ENCODE data around the gene PSPN.
"Not testable (repeated sequence)": the region's sequence is repeated elsewhere in the genome, so short reads cannot be mapped to it uniquely, and the experiment has no call there.

Gene PSPN

GRCh38 chr19:6402837-6403608, 27.3 kb upstream of the PSPN start:
- DNase-seq (ENCODE audit: low read depth): no peak

- no peak for DNase-seq (ENCODE audit: low read depth)
Measured at GRCh38 chr19:6402058-6402457, 26.3 kb upstream of the PSPN start.

- DNase-seq (ENCODE audit: low read depth): not testable (repeated sequence)
Measured at GRCh38 chr19:6400062-6400944, 24.6 kb upstream of the PSPN start.

- DNase-seq (ENCODE audit: low read depth): no peak
Measured at GRCh38 chr19:6396305-6396704, 20.6 kb upstream of the PSPN start.

DNA sequence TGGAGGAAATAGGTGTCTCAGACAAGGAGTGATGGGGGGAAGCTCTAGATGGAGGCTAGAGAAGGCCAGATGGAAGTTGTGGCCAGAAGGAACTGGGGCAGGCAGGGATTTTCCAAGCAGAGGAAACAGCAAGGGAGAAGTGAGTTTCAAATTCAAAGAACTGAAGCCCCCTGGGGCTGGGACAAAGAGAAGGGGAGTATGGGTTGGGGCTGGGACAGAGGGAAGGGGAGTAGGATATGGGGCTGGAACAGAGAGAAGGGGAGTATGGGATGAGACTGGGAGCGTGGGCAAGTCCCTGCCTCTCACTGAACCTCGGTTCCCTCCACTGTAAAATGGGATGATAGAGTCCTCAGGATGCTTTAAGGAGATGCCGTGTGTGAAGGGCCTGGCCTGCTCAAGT, 19.1 kb upstream of the PSPN start:
- no peak for DNase-seq (ENCODE audit: low read depth)

DNA sequence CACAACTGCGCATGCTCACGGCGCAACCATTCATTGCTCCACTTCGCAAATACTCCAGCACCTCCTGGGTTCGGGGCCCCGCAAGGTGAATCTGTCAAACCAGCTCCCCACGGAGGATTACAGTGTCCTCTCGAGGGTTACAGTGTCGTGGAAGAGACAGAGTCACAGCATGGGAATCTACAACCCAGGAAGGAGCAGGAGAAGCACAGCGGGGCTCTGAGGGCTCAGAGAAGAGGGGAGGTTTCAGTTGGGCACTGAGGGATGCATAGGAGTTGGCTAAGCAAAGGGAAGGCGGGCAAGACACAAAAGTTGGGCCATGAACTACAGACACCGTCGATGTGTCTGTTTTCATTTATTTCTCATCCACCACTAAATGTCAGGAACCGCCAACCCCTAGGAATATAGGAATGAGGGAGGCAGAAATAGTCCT, 18.3 kb upstream of the PSPN start:
- DNase-seq (ENCODE audit: low read depth): no peak

- peak; percentile 83 for DNase-seq (ENCODE audit: low read depth)
Measured at GRCh38 chr19:6393074-6393982, 17.6 kb upstream of the PSPN start, which contains the start of gene GTF2F1. TSS of gene GTF2F1 (minus strand) at chr19:6393164. CDS start at chr19:6392995, 169 bp downstream.

DNA sequence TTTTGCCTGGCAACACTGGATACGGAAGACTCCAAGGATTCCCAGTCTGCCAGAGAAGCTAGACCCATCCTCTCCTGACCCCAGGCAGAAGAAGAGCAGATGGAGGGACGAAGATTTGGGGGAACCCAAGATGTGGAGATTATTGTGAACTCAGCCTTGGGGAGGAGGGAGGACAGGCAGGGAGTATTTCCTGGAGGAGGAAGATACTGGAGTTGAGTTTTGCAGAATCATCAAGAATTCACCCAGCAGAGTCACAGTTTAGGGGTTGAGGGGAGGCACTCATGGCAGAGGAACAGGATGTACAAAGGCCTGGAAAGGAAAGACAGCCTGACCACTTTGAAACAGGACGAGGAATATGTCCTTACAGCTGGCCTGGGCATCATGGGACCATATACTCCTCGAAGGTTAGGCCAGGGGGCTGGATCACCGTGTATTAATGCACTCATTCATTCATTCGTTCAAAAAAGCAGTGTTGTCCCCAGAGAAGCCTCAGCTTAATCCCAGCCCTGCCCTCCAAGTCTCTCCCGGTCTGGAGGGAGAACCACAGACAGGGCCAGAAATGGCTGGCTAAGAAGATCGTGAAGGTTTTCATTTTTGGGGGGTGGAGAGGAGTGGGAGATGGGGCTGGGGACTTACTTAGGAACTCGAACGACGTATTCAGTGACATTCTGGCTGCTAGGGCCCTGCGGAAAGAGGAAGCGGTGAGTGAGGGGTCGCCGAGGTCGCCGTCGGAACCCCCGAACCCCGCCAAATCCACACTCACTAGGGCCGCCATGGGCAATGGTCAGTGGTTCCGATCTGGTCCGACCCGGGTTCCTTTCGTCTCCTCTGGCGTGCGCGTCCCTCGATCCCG, 16.7 kb upstream of the PSPN start:
- DNase-seq (ENCODE audit: low read depth): no peak

DNA sequence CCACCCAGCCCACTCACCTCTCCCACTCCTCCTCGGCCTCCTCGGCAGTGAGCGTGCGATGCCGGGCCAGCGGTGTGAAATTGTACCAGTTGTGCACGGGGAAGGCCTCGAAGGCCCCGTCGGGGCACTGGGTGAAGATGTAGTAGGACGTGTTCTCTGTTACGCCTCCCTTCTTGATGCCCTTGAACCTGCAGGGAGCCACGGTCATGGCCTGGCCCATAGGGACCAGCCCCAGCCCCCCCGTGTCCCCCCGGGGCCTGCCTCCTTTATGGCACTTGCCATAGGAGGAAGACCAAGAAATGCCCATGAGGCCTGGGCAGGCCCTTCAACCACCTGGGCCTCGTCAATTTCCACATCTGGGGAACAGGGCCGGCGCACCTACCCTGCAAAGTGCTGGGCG, 11.6 kb upstream of the PSPN start:
- no peak for DNase-seq (ENCODE audit: low read depth)

DNA sequence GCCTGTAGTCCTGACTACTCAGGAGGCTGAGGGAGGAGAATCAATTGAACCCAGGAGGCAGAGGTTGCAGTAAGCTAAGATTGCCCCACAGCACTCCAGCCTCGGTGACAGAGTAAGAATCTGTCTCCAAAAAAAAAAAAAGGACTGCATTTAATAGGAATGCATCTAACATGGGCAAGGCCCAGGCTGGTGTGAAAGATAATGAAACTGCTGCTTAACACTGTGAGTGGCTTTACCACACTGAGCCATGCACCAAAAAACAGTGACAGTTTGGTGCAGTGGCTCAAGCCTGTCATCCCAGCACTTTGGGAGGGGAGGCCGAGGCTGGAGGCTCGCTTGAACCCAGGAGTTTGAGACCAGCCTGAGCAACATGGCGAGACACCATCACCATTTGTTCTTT, 8.6 kb upstream of the PSPN start:
- DNase-seq (ENCODE audit: low read depth): no peak

DNA sequence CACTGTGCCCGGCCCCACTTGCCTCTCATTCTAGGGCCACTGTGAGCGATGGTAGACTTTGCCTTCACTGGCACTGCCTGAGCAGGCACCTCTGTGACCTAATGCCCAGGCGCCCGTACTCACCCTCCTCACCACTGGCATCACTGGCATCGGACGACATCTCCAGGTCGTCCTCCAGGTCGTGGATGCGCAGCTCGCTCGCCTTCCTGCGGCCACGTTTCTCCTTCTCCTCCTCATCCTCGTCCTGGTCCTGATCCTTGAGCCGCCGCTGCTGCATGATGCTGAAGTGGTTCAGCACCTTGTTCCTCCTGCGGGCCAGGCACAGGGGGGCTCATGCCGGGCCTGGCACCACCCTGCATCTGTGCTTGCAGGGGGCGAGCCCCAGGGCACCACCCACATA, 7.5 kb upstream of the PSPN start:
- DNase-seq (ENCODE audit: low read depth): no peak

- no peak for DNase-seq (ENCODE audit: low read depth)
Measured at GRCh38 chr19:6381030-6381750, 5.5 kb upstream of the PSPN start.

GRCh38 chr19:6379744-6380143, 4.0 kb upstream of the PSPN start:
- DNase-seq (ENCODE audit: low read depth): no peak

GRCh38 chr19:6378486-6378885, 2.8 kb upstream of the PSPN start:
- DNase-seq (ENCODE audit: low read depth): no peak

DNA sequence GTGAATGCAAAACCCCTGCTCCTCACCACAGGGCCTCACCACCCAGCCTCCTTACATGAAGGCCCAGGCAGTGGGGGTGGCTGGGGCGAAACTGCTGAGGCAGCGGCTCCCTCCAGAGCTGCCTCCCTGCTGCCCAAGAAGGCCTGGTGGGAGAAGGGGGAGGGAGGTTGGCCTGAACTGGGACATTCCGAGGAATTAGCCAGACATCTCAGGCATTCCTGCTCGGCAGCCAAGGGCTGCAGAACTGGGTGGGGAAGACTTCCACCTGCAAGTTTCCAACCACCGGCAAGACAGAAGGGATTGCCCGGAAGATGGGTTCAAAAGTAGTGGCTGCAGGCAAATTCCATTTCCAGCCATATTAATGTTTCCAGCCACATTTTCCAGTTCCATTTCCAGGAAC, 2.3 kb upstream of the PSPN start:
- no peak for DNase-seq (ENCODE audit: low read depth)

- no peak for DNase-seq (ENCODE audit: low read depth)
Measured at GRCh38 chr19:6376512-6377190, 918 bp upstream of the PSPN start.

GRCh38 chr19:6374711-6375410, 872 bp downstream of the PSPN start:
- DNase-seq (ENCODE audit: low read depth): no peak

GRCh38 chr19:6374161-6374709, 1.5 kb downstream of the PSPN start:
- no peak for DNase-seq (ENCODE audit: low read depth)

DNA sequence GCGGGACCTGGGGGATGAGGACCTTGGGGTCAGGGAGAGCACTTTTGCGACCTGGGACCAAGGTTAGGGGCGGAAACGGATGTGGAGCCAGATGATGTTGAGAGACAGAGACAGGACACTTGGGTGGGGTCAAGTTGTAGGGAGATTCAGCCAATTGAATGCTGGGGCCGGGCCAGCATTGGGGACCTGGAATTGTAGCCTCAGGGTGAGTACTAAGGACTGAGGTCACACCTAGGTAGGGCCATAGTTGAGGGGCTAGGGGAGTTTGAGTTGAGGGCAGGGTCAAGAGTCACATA, 2.0 kb downstream of the PSPN start:
- DNase-seq (ENCODE audit: low read depth): no peak
